HepG2 (cell line): ENCODE data around the gene COQ5. TPM values are rescaled to one million over a fixed set of nuclear protein-coding genes. Genes with fewer than 3 reads are reported as not detected.

ENCODE experiments used
- AHR ChIP-seq: IDR thresholded peaks from 2 replicates; pipeline ENCODE4 v1.6.1; 2018; ENCODE audit warnings: missing genetic modification reagents, missing compliant biosample characterization
- CREB1 ChIP-seq, 2 experiments: fragments of 450-650 bp in 1 of 2; IDR thresholded peaks; 2 replicates each; pipeline ENCODE4 v1.6.1; 2016 to 2017; ENCODE audit warnings: control low read depth in 1 of 2, mild to moderate bottlenecking in 1 of 2, missing compliant biosample characterization in 1 of 2, missing genetic modification characterization in 1 of 2
- ETV6 ChIP-seq: sonication (generic); formaldehyde crosslinking; conservative IDR thresholded peaks from 2 replicates; pipeline ENCODE4 v1.4.0; 2020; ENCODE audit warnings: missing genetic modification reagents
- KAT2B ChIP-seq: fragments of 150-350 bp; IDR thresholded peaks from 2 replicates; pipeline ENCODE4 v1.6.1; 2014; ENCODE audit warnings: low read depth, low read length, borderline replicate concordance
- MYNN ChIP-seq: sonication (generic); formaldehyde crosslinking; IDR thresholded peaks from 2 replicates; pipeline ENCODE4 v1.4.0; 2020; ENCODE audit warnings: mild to moderate bottlenecking, low read depth, missing genetic modification reagents
- SUZ12 ChIP-seq: fragments of 150-350 bp; IDR thresholded peaks from 2 replicates; pipeline ENCODE4 v1.6.1; 2014; ENCODE audit warnings: low read depth, low read length
- THYN1 ChIP-seq: sonication (generic); formaldehyde crosslinking; IDR thresholded peaks from 2 replicates; pipeline ENCODE4 v1.8.1; 2023; ENCODE audit warnings: low read depth, mild to moderate bottlenecking, moderate library complexity, missing genetic modification reagents, borderline replicate concordance
- XBP1 ChIP-seq: sonication (generic); formaldehyde crosslinking; IDR thresholded peaks from 2 replicates; pipeline ENCODE4 v1.5.0; 2020; ENCODE audit warnings: missing genetic modification reagents
- ZBTB3 ChIP-seq: sonication (generic); formaldehyde crosslinking; IDR thresholded peaks from 2 replicates; pipeline ENCODE4 v1.4.0; 2020; ENCODE audit warnings: low read depth, mild to moderate bottlenecking, moderate library complexity, missing genetic modification reagents, borderline replicate concordance
- ZFAT ChIP-seq: sonication (generic); formaldehyde crosslinking; conservative IDR thresholded peaks from 2 replicates; pipeline ENCODE4 v1.8.1; 2023; ENCODE audit warnings: missing genetic modification reagents, inconsistent platforms
- ZNF121 ChIP-seq: sonication (generic); formaldehyde crosslinking; IDR thresholded peaks from 2 replicates; pipeline ENCODE4 v1.5.0; 2020; ENCODE audit warnings: mild to moderate bottlenecking, missing genetic modification reagents
- ZNF251 ChIP-seq: sonication (generic); formaldehyde crosslinking; IDR thresholded peaks from 2 replicates; pipeline ENCODE4 v1.9.0; 2021; ENCODE audit warnings: mild to moderate bottlenecking, missing genetic modification reagents
- ZNF350 ChIP-seq: sonication (generic); formaldehyde crosslinking; IDR thresholded peaks from 2 replicates; pipeline ENCODE4 v1.4.0; 2020; ENCODE audit warnings: mild to moderate bottlenecking, low read depth, missing genetic modification reagents, borderline replicate concordance
- ZNF557 ChIP-seq: sonication (generic); formaldehyde crosslinking; IDR thresholded peaks from 2 replicates; pipeline ENCODE4 v1.4.0; 2020; ENCODE audit warnings: missing genetic modification reagents
- ZNF7 ChIP-seq: IDR thresholded peaks from 2 replicates; pipeline ENCODE4 v1.6.1; 2016; ENCODE audit warnings: missing biosample characterization, missing genetic modification reagents
- ZNF770 ChIP-seq: sonication (generic); formaldehyde crosslinking; IDR thresholded peaks from 2 replicates; pipeline ENCODE4 v1.5.0; 2020; ENCODE audit warnings: mild to moderate bottlenecking, missing genetic modification reagents
- polyA plus RNA-seq, 8 experiments: library from polyadenylated mRNA; depleted of rRNA in 3 of 8; stranded (reverse) in 7 of 8; unstranded in 1 of 8; fragments of >200 nt; fragmentation: Illumina TruSeq in 4 of 8; extraction: Trizol in 4 of 8; gene quantifications; 2 replicates each; pipeline versions ENCODE4 v1.2.1 to v1.2.3, GENCODE V29; 2011 to 2016; ENCODE audit warnings: low read depth in 4 of 8, missing spikeins in 1 of 8, mixed read lengths in 1 of 8; ENCODE audit not compliant: insufficient read depth in 1 of 8
- total RNA-seq, 5 experiments: library from RNA; depleted of rRNA; stranded (reverse); fragments of >200 nt; fragmentation: Illumina TruSeq; extraction: Trizol; gene quantifications; 2 replicates each; pipeline ENCODE4 v1.2.3, GENCODE V29; 2016; ENCODE audit warnings: low read depth in 1 of 5
- TF ChIP-seq, protein P1 (sequence below): IDR thresholded peaks from 2 replicates; pipeline ENCODE4 v1.6.1; 2016; ENCODE audit warnings: missing compliant biosample characterization, missing genetic modification reagents, borderline replicate concordance
- TF ChIP-seq, protein P2 (sequence below): sonication (generic); formaldehyde crosslinking; IDR thresholded peaks from 2 replicates; pipeline ENCODE4 v1.5.0; 2020; ENCODE audit warnings: mild to moderate bottlenecking, missing genetic modification reagents
- TF ChIP-seq, protein P3 (sequence below): sonication (generic); formaldehyde crosslinking; IDR thresholded peaks from 2 replicates; pipeline ENCODE4 v1.8.1; 2023; ENCODE audit warnings: missing genetic modification reagents, inconsistent platforms, borderline replicate concordance
- TF ChIP-seq, protein P4 (sequence below): sonication (generic); formaldehyde crosslinking; IDR thresholded peaks from 2 replicates; pipeline ENCODE4 v1.4.0; 2020; ENCODE audit warnings: missing genetic modification reagents

COQ5 gene
- total and polyA plus RNA-seq, 2 of the 13 experiments (the other 11 are each of a cell fraction or from before 2014, with no cell fraction given), result 36.4 to 41.5 TPM

DNA sequence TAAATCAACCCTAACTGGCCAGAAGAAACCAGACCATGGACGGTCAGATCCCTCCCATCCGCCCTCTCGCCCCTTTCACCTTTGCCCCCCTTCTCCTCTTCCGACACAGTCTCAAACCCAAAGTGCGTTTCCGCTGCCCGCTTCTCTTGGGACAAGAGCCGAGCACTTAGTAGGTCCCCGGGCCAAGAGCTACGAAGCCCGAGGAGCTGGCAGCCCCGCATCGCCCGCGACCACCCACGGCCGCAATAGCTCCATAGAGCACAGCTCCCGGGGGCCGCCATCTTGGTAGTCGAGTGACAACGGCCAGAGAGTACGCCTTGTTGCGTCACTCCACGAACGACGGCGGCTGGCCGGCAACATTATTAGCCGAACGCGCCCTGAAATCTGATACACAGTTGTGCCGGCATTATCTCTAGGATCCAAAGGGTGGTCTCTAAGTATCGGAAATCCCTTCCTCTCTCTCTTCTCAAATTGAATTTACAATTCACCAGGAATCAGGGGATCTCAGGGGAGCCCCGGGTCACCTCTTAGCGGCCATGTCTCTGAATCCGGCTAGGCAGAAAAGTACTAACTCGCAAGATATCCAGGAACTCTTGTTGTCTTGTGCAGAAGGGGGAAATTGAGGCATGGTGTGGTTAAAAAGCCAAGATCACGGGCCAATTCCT, at the start of gene COQ5 (continued):
- TF ChIP-seq, protein P1, sequence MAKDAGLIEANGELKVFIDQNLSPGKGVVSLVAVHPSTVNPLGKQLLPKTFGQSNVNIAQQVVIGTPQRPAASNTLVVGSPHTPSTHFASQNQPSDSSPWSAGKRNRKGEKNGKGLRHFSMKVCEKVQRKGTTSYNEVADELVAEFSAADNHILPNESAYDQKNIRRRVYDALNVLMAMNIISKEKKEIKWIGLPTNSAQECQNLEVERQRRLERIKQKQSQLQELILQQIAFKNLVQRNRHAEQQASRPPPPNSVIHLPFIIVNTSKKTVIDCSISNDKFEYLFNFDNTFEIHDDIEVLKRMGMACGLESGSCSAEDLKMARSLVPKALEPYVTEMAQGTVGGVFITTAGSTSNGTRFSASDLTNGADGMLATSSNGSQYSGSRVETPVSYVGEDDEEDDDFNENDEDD (CRISPR knock-in tag), result no peak
- TF ChIP-seq CREB1 (IDR thresholded peaks at IDR 0.05), result peak; percentile 80
- peak; percentile 96 for TF ChIP-seq CREB1 (CRISPR knock-in tag; IDR thresholded peaks at IDR 0.05)
- TF ChIP-seq AHR (CRISPR knock-in tag), result no peak
- TF ChIP-seq THYN1 (CRISPR knock-in tag), result no peak
- peak; percentile 91 for TF ChIP-seq ZNF350 (CRISPR knock-in tag)
- TF ChIP-seq ZNF557 (CRISPR knock-in tag), result no peak; the same call in 1 of the 2 replicates
- TF ChIP-seq, protein P2, sequence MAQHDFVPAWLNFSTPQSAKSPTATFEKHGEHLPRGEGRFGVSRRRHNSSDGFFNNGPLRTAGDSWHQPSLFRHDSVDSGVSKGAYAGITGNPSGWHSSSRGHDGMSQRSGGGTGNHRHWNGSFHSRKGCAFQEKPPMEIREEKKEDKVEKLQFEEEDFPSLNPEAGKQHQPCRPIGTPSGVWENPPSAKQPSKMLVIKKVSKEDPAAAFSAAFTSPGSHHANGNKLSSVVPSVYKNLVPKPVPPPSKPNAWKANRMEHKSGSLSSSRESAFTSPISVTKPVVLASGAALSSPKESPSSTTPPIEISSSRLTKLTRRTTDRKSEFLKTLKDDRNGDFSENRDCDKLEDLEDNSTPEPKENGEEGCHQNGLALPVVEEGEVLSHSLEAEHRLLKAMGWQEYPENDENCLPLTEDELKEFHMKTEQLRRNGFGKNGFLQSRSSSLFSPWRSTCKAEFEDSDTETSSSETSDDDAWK (CRISPR knock-in tag), result no peak
- TF ChIP-seq SUZ12, result no peak
- peak; percentile 62; the same call in 1 of the 2 replicates for TF ChIP-seq ETV6
- no peak for TF ChIP-seq KAT2B
- TF ChIP-seq ZNF770 (CRISPR knock-in tag), result peak; percentile 44; the same call in 1 of the 2 replicates
- TF ChIP-seq, protein P3, sequence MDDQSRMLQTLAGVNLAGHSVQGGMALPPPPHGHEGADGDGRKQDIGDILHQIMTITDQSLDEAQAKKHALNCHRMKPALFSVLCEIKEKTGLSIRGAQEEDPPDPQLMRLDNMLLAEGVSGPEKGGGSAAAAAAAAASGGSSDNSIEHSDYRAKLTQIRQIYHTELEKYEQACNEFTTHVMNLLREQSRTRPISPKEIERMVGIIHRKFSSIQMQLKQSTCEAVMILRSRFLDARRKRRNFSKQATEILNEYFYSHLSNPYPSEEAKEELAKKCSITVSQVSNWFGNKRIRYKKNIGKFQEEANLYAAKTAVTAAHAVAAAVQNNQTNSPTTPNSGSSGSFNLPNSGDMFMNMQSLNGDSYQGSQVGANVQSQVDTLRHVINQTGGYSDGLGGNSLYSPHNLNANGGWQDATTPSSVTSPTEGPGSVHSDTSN (CRISPR knock-in tag), result no peak
- TF ChIP-seq ZNF251 (CRISPR knock-in tag), result no peak
- TF ChIP-seq, protein P4, sequence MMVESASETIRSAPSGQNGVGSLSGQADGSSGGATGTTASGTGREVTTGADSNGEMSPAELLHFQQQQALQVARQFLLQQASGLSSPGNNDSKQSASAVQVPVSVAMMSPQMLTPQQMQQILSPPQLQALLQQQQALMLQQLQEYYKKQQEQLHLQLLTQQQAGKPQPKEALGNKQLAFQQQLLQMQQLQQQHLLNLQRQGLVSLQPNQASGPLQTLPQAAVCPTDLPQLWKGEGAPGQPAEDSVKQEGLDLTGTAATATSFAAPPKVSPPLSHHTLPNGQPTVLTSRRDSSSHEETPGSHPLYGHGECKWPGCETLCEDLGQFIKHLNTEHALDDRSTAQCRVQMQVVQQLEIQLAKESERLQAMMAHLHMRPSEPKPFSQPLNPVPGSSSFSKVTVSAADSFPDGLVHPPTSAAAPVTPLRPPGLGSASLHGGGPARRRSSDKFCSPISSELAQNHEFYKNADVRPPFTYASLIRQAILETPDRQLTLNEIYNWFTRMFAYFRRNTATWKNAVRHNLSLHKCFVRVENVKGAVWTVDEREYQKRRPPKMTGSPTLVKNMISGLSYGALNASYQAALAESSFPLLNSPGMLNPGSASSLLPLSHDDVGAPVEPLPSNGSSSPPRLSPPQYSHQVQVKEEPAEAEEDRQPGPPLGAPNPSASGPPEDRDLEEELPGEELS, result no peak; the same call in 1 of the 2 replicates
- 0 out of 2 replicates have a peak, but pooled peaks have one; percentile 59 for TF ChIP-seq ZFAT
- TF ChIP-seq XBP1 (CRISPR knock-in tag), result no peak
- TF ChIP-seq ZNF121 (CRISPR knock-in tag), result no peak
- no peak for TF ChIP-seq ZNF7
- 0 out of 2 replicates have a peak, but pooled peaks have one; percentile 23 for TF ChIP-seq ZBTB3 (CRISPR knock-in tag)
- no peak for TF ChIP-seq MYNN (CRISPR knock-in tag)
